Endothelial cell of hepatic sinusoid (primary cell): Measurements from ENCODE around the gene ERG.

Experiments
- in situ Hi-C: cut with HindIII; loops from 2 replicates; pipeline ENCODE4 v1.10.0; 2017; ENCODE audit warnings: low sequenced_read_pairs

ERG gene

DNA sequence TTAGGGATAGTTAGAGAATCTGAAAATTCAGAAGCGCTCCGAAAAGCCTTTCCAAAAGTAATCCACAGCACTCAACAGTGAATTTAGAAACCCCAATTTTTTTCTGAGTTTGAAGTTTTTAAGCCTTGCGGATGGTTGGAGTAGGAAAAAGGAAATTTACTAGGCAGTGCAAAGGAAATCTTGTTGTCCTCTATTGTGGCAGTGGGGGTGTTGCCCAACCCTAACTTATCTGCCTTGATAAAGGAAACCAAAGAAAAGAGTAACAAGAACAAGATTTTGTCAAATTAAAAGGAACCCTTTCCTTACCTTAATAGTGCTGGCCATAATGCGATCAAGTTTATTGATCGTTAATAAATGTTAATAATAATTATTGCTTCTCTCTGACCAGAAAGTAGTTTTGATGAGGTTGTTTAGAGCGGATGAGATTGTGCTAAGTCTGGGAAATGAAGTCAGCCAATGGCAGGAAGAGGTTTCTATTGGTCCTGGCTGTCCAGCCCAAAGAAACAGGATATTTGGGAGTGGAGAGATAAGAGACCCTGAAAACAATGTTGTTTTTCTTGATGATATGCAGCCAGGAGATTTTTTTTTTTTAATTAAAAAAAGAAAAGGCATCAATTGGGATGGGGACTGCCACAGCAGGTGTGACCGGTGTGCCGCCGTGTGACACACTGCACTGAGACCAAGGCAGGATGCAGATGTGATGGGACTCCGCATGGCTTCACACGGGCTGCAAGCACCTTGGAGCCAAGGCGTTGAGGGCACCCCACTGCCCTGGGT is at the start of gene ERG:
Gene ERG (minus strand): TSS at position 421 of the 777 bp plus-strand sequence. CDS start 97 bp downstream, at position 324.
- in situ Hi-C loops, result no loop called here

- in situ Hi-C loops, result loop anchor here (5.0 kb wide), 1 partner anchor 43 kb away; no protein-coding TSS in a partner anchor
Measured at GRCh38 chr21:38544661-38545060, 46.4 kb upstream of the ERG start.

- in situ Hi-C loops, result no loop called here
Measured at GRCh38 chr21:38542263-38542662, 44.0 kb upstream of the ERG start.

GRCh38 chr21:38538353-38538752 is 40.1 kb upstream of the ERG start:
- in situ Hi-C loops, result no loop called here

- in situ Hi-C loops, result no loop called here
Measured at GRCh38 chr21:38534591-38534990, 36.3 kb upstream of the ERG start.

- in situ Hi-C loops, result no loop called here
Measured at GRCh38 chr21:38533887-38534286, 35.6 kb upstream of the ERG start.

GRCh38 chr21:38531591-38531990 is 33.3 kb upstream of the ERG start:
- in situ Hi-C loops, result no loop called here

GRCh38 chr21:38531039-38531541 is 32.8 kb upstream of the ERG start:
- in situ Hi-C loops, result no loop called here

GRCh38 chr21:38527737-38528136 is 29.5 kb upstream of the ERG start:
- in situ Hi-C loops, result no loop called here

GRCh38 chr21:38525454-38525853 is 27.2 kb upstream of the ERG start:
- in situ Hi-C loops, result no loop called here

- in situ Hi-C loops, result no loop called here
Measured at GRCh38 chr21:38524168-38525153, 26.2 kb upstream of the ERG start.

GRCh38 chr21:38520511-38520910 is 22.2 kb upstream of the ERG start:
- in situ Hi-C loops, result no loop called here

DNA sequence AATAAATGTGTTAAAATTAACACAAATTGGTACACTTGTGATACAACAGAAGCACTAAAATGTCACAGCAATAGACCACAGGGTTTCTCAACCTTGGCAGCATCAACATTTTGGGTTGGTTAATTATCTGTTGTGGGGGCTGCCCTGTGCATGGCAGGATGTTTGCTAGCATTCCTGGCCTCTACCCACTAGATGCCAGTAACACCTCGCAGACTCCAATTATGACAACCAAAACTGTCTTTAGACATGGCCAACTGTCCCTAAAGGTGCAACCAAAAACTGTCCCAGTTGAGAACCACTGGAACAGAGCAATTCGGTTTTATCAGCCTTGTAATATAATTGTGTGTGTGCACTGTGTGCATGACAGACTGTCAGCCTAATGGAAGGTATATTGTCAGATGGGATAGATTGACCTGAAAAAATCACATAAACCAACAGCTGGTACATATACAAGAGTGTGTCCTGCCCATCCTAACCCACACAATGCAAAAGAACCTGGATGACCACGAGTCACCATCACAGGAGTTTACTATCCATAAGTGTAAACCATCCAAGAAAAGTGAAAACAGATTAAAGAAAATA is 13.5 kb upstream of the ERG start:
- in situ Hi-C loops, result loop anchor here (5.0 kb wide), 1 partner anchor 51 kb away; no protein-coding TSS in a partner anchor

GRCh38 chr21:38511198-38511597 is 12.9 kb upstream of the ERG start:
- in situ Hi-C loops, result loop anchor here (5.0 kb wide), 1 partner anchor 51 kb away; no protein-coding TSS in a partner anchor

GRCh38 chr21:38507374-38507942 is 9.2 kb upstream of the ERG start:
- in situ Hi-C loops, result no loop called here

GRCh38 chr21:38506661-38507281 is 8.5 kb upstream of the ERG start:
- in situ Hi-C loops, result no loop called here

DNA sequence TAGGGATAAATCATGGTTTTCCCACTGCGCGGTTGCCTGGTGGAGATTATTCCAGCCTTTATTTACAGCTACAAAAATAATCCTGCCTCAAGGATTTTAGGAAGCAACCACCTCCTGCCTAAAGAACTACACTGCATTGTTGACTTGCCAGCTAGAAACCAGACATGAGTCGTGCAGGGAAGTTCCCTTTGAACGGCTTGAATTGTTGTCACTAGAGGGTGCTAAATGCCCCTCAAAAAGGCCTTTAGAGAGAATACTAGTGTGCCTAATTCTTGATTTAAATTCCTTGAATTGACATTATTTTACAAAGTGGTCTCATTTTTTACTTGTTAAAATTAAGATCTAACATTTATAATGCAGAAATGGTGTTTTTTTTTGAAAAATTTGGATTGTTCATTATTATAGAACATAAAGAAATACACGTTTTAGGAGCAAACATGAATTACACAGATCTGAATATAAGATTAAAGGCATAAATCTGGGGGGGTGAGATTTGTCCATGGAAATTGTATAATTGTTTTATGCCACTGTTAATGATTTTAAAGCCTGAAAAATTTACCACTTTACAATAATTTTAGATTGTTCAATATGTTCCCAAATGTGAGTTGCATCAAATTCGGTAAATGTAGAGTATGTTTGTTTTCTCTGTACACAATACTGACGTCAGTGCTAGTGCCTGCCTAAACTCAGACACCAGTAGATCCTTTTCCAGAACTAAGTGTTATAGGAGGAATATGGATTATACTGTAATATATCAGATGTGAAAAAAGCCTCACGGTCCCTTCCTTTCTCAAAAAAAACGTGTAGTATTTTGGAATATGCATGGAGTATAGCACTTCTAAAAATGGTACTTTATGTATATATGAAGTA is 7.6 kb upstream of the ERG start:
- in situ Hi-C loops, result no loop called here

DNA sequence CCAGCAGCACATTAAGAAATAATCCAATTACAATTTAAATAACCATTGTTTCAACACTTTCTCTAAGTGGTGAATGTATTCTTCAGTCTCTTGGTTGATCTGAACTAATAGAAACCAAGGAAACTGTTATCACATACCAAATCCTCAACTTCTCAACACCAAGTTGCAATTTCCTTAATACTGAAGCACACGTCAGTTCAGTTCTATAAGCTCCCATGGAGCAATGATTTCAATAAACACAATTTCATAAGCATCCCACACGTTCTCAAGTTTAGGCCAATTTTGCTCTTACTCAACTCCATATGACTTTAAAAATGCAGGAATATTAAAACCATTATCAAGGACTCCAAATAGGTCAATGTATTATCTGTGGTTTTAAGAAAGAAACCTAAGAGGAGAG is 5.8 kb upstream of the ERG start:
- in situ Hi-C loops, result no loop called here

DNA sequence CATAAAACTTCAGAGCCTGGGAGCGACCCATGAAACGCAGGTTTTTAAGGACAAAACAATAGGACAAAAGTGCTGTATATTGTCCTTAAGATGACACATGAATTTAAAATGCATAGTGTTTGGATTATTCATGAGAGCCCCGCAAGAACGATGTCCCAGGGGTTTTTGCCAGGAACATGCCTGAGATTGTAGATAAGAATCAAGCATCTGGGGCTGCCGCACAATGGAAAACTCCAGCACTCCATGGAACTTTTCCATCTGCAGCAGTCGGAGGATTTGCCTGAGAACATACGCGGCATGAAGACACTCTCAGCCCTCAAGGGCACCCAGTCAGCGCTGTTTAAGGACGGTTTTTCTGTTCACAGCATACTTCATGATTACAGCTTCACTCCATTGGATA is 5.3 kb upstream of the ERG start:
- in situ Hi-C loops, result no loop called here
